Measurements from ENCODE around the gene FRMD3.
A peak's percentile ranks its signal among the peaks of the same experiment; 100 is the strongest.

Gene FRMD3

DNA sequence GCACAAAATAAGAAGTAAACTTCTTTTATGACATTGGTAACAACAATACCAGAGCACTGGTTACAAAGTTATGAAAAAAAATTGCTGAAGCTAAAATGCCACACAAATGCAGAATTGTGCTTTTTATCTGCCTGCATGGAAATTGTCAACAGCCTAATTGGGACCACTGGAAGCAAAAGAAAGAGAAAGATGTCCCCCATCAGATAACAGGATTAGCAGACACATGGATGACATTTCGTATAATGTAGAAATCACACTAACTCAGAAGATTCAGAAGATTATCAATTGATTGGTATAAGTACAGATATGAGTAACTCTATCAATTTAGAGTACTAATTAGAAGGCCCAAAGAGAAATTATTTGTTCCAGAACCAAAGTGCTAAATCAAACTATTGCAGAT lies 19.1 kb upstream of the FRMD3 start:
- no peak overlapping the region for H3K27ac ChIP-seq
- H3K36me3 ChIP-seq, result no peaks in the 10 kb centered on the region
- TF ChIP-seq CTCF (IDR thresholded peaks at IDR 0.05; ENCODE audit: low read depth, low read length), result no peak
- no peaks in the 10 kb centered on the region for H3K9me3 ChIP-seq (ENCODE audit: severe bottlenecking)
- H3K4me3 ChIP-seq (ENCODE audit: low read depth, low read length), result no peak overlapping the region
- DNase-seq, result no peak
- no peaks in the 10 kb centered on the region for H3K27me3 ChIP-seq (ENCODE audit: insufficient read depth, low read depth, severe bottlenecking)

- no peak overlapping the region for H3K4me3 ChIP-seq (ENCODE audit: low read depth, low read length)
- no peak for DNase-seq
- no peak for TF ChIP-seq CTCF (IDR thresholded peaks at IDR 0.05; ENCODE audit: low read depth, low read length)
- H3K27ac ChIP-seq, result no peak overlapping the region
- H3K36me3 ChIP-seq, result no peaks in the 10 kb centered on the region
- no peaks in the 10 kb centered on the region for H3K9me3 ChIP-seq (ENCODE audit: severe bottlenecking)
- H3K27me3 ChIP-seq (ENCODE audit: insufficient read depth, low read depth, severe bottlenecking), result no peaks in the 10 kb centered on the region
Measured at GRCh38 chr9:83554278-83554677, 16.1 kb upstream of the FRMD3 start.

GRCh38 chr9:83544002-83544698 lies 5.9 kb upstream of the FRMD3 start:
- no peak overlapping the region for H3K4me3 ChIP-seq (ENCODE audit: low read depth, low read length)
- H3K9me3 ChIP-seq (ENCODE audit: severe bottlenecking), result no peaks in the 10 kb centered on the region
- DNase-seq, result peak; percentile 29
- peak; percentile 79 for TF ChIP-seq CTCF (IDR thresholded peaks at IDR 0.05; ENCODE audit: low read depth, low read length)
- H3K27me3 ChIP-seq (ENCODE audit: insufficient read depth, low read depth, severe bottlenecking), result no peaks in the 10 kb centered on the region
- H3K36me3 ChIP-seq, result no peaks in the 10 kb centered on the region
- H3K27ac ChIP-seq, result no peak overlapping the region

GRCh38 chr9:83538890-83539238 lies 663 bp upstream of the FRMD3 start:
- no peak overlapping the region for H3K27ac ChIP-seq
- TF ChIP-seq CTCF (IDR thresholded peaks at IDR 0.05; ENCODE audit: low read depth, low read length), result no peak

DNA sequence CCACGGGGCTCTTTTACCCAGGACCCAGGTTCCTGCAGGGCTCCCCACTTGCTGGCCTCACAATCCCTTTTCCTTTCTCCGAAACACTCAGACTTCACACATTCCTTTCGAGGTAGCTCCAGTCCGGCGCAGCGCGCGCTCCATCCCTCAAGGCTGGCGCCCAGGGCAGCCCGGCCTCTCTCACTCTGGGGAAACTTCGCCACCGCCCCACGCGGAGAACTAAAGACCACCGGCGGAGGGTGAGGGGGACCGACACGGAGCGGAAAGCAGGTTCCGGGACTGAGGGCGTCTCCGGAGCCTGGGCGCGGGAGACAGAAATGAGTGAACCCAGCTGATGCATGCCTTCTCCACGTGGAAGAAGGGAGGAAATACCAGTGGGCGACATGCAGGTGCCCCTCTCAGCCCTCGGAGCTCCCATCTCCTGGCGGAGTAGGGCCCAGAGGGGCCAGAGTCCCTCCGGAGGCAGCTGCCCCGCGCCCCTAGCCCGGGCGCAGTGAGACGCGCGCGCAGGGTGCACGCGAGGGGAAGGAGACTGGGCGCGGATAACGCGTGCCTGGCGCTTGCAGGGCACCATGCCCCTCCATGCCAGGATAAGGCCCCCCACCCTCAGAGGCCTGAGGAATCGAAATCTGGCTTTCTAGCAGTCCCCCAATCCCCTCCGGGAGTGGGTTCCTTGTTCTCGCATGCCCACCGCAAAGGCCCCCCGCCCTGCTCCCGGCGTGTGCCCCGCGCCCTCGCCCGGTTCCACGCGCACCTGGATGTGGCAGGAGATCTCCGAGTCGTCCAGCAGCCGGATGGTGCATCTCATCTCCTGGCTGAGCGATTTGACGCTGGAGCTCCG lies 650 bp downstream of the FRMD3 start:
- Histone ChIP-seq H3K27ac (no peak overlapping the region), H3K9me3 (ENCODE audit: severe bottlenecking) (no peaks in the 10 kb centered on the region), H3K27me3 (ENCODE audit: insufficient read depth, low read depth, severe bottlenecking) (peaks cover 17% of the 10 kb centered on the region), H3K36me3 (no peaks in the 10 kb centered on the region), H3K4me3 (ENCODE audit: low read depth, low read length) (peak overlapping the region; percentile 60)
- no peak for DNase-seq
- TF ChIP-seq CTCF (IDR thresholded peaks at IDR 0.05; ENCODE audit: low read depth, low read length), result no peak

More at GRCh38 chr9:83538890-83539238, 663 bp upstream of the FRMD3 start:
- Histone ChIP-seq H3K36me3 (no peaks in the 10 kb centered on the region), H3K27me3 (ENCODE audit: insufficient read depth, low read depth, severe bottlenecking) (peaks cover 17% of the 10 kb centered on the region), H3K9me3 (ENCODE audit: severe bottlenecking) (no peaks in the 10 kb centered on the region), H3K4me3 (ENCODE audit: low read depth, low read length) (peak overlapping the region; percentile 60)
- DNase-seq, result no peak
